GM12865 (cell line): ENCODE data around the gene PEAK3.
A peak's percentile ranks its signal among the peaks of the same experiment; 100 is the strongest.

Experiments used
- DNase-seq: peaks from one replicate; pipeline ENCODE4 v3.0.0; 2010; ENCODE audit warnings: low read depth
- H3K4me3 ChIP-seq: 2 replicates; pipeline ENCODE4 v1.5.1; 2011; ENCODE audit warnings: mild to moderate bottlenecking, low read depth, low read length, control low read depth
- TF ChIP-seq, protein P1 (sequence below): IDR thresholded peaks from 2 replicates; pipeline ENCODE4 v1.5.1; 2011; ENCODE audit warnings: low read length, control low read depth, low read depth, inconsistent platforms; ENCODE audit not compliant: insufficient read depth; ENCODE audit errors: missing control alignments

PEAK3 gene

DNA sequence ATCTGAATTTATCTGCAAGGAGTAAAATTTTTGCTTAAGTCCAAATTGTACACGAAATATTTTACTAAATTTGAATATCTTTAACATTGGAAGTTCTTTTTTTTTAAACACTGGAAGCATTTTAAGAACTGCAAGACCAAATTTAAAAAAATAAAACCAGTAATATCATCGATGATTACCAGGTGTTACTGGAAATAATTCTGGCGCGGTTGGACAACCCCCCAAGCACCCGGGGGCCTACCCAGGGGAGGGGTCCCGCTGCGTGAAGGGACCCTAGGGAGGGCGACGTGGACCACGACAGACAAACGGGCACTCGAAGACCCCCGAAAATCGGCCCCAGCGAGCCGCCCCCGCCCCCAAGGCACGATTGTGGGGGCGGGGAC lies 13.1 kb downstream of the PEAK3 start:
- DNase-seq: no peak
- TF ChIP-seq, protein P1, sequence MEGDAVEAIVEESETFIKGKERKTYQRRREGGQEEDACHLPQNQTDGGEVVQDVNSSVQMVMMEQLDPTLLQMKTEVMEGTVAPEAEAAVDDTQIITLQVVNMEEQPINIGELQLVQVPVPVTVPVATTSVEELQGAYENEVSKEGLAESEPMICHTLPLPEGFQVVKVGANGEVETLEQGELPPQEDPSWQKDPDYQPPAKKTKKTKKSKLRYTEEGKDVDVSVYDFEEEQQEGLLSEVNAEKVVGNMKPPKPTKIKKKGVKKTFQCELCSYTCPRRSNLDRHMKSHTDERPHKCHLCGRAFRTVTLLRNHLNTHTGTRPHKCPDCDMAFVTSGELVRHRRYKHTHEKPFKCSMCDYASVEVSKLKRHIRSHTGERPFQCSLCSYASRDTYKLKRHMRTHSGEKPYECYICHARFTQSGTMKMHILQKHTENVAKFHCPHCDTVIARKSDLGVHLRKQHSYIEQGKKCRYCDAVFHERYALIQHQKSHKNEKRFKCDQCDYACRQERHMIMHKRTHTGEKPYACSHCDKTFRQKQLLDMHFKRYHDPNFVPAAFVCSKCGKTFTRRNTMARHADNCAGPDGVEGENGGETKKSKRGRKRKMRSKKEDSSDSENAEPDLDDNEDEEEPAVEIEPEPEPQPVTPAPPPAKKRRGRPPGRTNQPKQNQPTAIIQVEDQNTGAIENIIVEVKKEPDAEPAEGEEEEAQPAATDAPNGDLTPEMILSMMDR: no peak
- H3K4me3 ChIP-seq: peak overlapping the region; percentile 80

DNA sequence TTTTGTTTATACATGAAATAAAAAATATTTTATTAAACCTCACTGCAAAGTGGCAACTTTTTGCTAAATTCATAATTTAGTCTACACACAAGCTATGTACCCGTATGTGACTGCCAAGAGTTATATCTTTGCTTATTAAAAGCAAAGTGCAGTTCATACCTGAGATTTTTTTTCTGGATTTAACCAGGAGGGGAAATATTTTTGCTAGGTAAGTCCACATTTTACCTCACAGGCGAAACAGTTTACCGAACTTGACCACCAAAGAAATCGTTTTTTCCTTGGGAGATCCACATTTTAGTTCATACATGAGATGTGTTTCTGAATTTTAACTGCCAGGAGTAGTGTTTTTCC lies 13.5 kb downstream of the PEAK3 start:
- TF ChIP-seq, protein P1: no peak
- no peak for DNase-seq
- peak overlapping the region; percentile 80 for H3K4me3 ChIP-seq

DNA sequence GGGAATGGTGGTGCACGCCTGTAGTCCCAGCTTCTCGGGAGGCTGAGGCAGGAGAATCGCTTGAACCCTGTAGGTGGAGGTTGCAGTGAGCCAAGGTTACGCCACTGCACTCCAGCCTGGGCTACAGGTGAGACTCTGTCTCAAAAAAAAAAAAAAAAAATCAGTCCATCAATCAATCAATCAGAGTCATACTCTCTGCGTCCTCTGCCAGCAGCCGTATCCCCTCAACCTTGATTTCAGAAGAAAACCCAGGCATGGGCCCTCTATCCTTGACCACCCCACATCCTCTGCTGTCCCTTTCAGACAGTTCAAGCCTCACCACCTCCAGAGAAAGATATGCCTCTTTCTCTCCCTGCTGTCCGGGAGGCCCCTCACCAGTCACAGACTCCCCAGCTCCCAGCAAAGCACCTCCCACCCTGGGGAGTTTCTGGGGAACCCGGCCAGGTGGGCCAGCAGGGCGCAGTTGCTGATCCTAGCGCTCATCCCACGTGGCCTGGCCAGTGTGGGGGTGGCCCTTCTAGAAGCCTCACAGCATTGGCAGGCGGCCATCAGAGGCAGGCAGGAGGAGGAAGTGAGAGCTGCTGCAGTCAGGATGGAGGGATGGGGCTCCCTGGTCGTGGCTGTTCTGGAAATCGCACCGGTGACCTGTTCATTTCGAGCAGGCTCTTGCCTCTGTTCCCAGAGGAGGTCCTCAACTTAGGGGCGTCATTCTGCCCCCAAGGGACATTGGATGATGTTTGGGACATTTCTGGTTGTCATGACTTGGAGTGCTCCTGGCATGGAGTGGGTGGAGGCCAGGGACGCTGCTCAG lies 15.6 kb downstream of the PEAK3 start:
- no peak overlapping the region; the same call in 1 of the 2 replicates for H3K4me3 ChIP-seq
- TF ChIP-seq, protein P1: no peak
- DNase-seq: peak; percentile 88

DNA sequence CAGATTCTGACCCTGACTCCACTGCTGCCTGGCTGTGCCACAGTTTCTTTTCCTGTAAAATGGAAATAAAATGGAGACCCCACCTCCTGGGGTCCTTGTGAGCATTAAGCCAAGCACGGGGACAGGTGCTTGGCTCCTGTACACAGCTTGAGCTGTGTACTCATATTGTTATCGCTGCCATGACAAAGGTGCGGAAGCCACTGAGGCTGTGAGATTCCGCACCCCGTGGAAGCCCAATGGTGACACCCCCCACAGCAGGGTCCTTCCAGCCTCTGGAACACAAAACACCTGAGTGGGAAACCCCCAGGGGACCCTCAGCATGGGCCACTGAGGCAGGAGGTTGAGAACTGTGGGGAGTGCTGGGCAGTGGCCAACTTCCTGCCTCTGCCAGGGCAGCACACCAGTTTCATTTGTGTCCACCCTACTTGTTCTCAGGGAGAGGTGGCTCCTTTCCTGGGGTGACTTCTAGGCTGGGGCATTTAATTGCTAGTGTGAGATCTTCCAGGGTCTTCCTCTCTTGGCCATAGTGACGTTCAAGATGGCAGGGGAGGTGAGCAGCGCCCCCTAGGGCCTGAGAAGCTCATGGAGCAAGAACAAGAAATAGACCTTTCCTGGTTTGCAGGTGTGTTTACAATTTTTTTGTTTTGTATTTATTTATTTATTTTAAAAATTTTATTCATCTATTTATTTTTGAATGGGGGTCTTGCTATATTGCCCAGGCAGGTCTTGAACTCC lies 20.4 kb downstream of the PEAK3 start:
- TF ChIP-seq, protein P1: peak; percentile 73
- no peak overlapping the region for H3K4me3 ChIP-seq
- DNase-seq: peak; percentile 78

DNA sequence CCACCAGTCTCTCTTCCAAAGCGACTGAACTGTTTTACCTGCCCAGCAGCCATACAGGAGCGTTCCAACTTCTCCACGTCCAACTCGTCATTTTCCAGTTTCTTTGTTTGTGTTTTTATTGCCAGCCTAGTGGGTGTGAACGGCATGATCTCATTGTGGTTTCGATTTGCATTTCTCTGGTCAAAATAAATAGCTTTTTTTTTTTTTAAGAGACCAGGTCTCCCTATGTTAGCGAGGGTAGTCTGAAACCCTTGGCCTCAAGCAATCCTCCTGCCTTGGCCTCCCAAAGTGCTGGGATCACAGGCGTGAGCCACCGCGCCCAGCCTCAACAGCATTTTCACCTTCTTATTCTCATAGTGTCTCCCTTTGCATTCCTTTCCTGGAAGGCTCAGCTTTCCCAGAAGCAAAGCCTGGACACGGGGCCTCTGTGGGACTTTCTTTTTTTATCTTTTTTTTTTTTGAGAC lies 21.6 kb downstream of the PEAK3 start:
- no peak overlapping the region for H3K4me3 ChIP-seq
- TF ChIP-seq, protein P1: no peak
- peak; percentile 79 for DNase-seq

DNA sequence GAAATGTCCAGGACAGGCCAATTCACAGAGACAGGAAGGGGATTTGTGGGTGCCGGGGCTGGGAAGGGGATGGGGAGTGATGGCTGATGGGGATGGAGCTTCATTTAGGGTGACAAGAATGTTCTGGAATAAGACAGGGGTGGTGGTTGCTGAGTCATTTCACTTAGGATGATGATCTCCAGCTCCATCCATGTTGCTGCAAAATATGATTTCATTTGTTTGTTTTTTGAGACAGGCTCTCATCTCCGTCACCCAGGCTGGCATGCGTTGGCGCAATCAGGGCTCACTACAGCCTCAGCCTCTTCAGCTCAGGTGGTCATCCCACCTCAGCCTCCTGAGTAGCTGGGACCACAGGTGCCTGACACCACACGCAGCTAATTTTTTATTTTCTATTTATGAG lies 22.6 kb downstream of the PEAK3 start:
- DNase-seq: no peak
- TF ChIP-seq, protein P1: no peak
- no peak overlapping the region for H3K4me3 ChIP-seq
